OCI-LY1 (cell line): ENCODE results near the gene CBFA2T2.
"Not testable (repeated sequence)": the region's sequence is repeated elsewhere in the genome, so short reads cannot be mapped to it uniquely, and the experiment has no call there.

Source experiments
- H2AFZ ChIP-seq: fragments of 200-600 bp; sonication (generic), shearing (Covaris generic); 2 replicates; pipeline ENCODE4 v1.6.0; 2014; ENCODE audit warnings: antibody characterized with exemption, mild to moderate bottlenecking, low read length
- H3F3A ChIP-seq: fragments of 200-600 bp; sonication (generic), shearing (Covaris generic); 2 replicates; pipeline ENCODE4 v1.6.0; 2014; ENCODE audit warnings: mild to moderate bottlenecking, antibody characterized with exemption, low read length, moderate library complexity; ENCODE audit not compliant: insufficient read depth
- H3K27ac ChIP-seq: fragments of 200-600 bp; sonication (generic); 2 replicates; pipeline ENCODE4 v1.5.1; 2014; ENCODE audit warnings: low read length, mixed run types, mild to moderate bottlenecking, low read depth; ENCODE audit not compliant: poor library complexity, severe bottlenecking
- H3K27me3 ChIP-seq: fragments of 200-600 bp; sonication (generic); 2 replicates; pipeline ENCODE4 v1.6.0; 2014; ENCODE audit warnings: antibody characterized with exemption, mild to moderate bottlenecking, low read length, moderate library complexity; ENCODE audit not compliant: insufficient read depth
- H3K36me3 ChIP-seq: fragments of 200-600 bp; sonication (generic); 2 replicates; pipeline ENCODE4 v1.6.1; 2014; ENCODE audit warnings: mild to moderate bottlenecking, antibody characterized with exemption, low read length, moderate library complexity, mixed read lengths; ENCODE audit not compliant: insufficient read depth
- H3K4me1 ChIP-seq: fragments of 200-600 bp; sonication (generic); 2 replicates; pipeline ENCODE4 v1.5.1; 2014; ENCODE audit warnings: mild to moderate bottlenecking, low read length, moderate library complexity; ENCODE audit not compliant: insufficient read depth, severe bottlenecking
- H3K4me2 ChIP-seq: fragments of 200-600 bp; sonication (generic), shearing (Covaris generic); 2 replicates; pipeline ENCODE4 v1.6.1; 2014; ENCODE audit warnings: low read length
- H3K4me3 ChIP-seq: fragments of 200-600 bp; sonication (generic); 2 replicates; pipeline ENCODE4 v1.5.1; 2014; ENCODE audit warnings: low read length, low read depth, mild to moderate bottlenecking, mixed read lengths; ENCODE audit not compliant: poor library complexity, severe bottlenecking
- H3K79me2 ChIP-seq: fragments of 200-600 bp; shearing (Covaris generic); 2 replicates; pipeline ENCODE4 v1.6.1; 2016; ENCODE audit warnings: mixed run types, low read length, mixed read lengths; ENCODE audit not compliant: insufficient read depth
- H3K9ac ChIP-seq: fragments of 200-600 bp; sonication (generic), shearing (Covaris generic); 2 replicates; pipeline ENCODE4 v1.6.1; 2014; ENCODE audit warnings: mild to moderate bottlenecking, low read length, mixed read lengths
- H3K9me2 ChIP-seq: fragments of 200-600 bp; sonication (generic), shearing (Covaris generic); 2 replicates; pipeline ENCODE4 v1.6.1; 2014; ENCODE audit warnings: low read depth, mild to moderate bottlenecking, low read length, mixed read lengths
- H3K9me3 ChIP-seq: fragments of 200-600 bp; shearing (Covaris generic); 2 replicates; pipeline ENCODE4 v1.6.1; 2014; ENCODE audit warnings: low read length, mixed read lengths
- H4K20me1 ChIP-seq: fragments of 200-600 bp; sonication (generic), shearing (Covaris generic); 2 replicates; pipeline ENCODE4 v1.6.0; 2016; ENCODE audit warnings: mild to moderate bottlenecking, low read length; ENCODE audit not compliant: insufficient read depth
- CTCF ChIP-seq: fragments of 200-600 bp; sonication (generic), shearing (Covaris generic); IDR thresholded peaks from 2 replicates; pipeline ENCODE4 v1.5.1; 2017; ENCODE audit warnings: mild to moderate bottlenecking, antibody characterized with exemption, low read length, moderate library complexity, mixed read lengths
- EZH2 ChIP-seq: fragments of 200-600 bp; sonication (generic), shearing (Covaris generic); IDR thresholded peaks from 2 replicates; pipeline ENCODE4 v1.8.0; 2017; ENCODE audit warnings: borderline replicate concordance, mixed run types, mild to moderate bottlenecking, antibody characterized with exemption, low read length, moderate library complexity, mixed read lengths

The CBFA2T2 gene

GRCh38 chr20:33584976-33585375 lies 95.1 kb downstream of the CBFA2T2 start:
- H3K9me2 ChIP-seq = no peaks in the 10 kb centered on the region
- no peaks in the 10 kb centered on the region for H3F3A ChIP-seq
- peaks cover 9% of the 10 kb centered on the region for H3K4me1 ChIP-seq
- H3K4me2 ChIP-seq = no peak overlapping the region
- H2AFZ ChIP-seq = no peak overlapping the region
- no peak overlapping the region for H3K9ac ChIP-seq
- H3K79me2 ChIP-seq = no peaks in the 10 kb centered on the region
- H3K27ac ChIP-seq = no peak overlapping the region
- H3K9me3 ChIP-seq = no peaks in the 10 kb centered on the region
- no peaks in the 10 kb centered on the region for H4K20me1 ChIP-seq
- H3K36me3 ChIP-seq = no peaks in the 10 kb centered on the region
- TF ChIP-seq EZH2 (no peak), CTCF (no peak)
- no peak overlapping the region for H3K4me3 ChIP-seq
- H3K27me3 ChIP-seq = no peaks in the 10 kb centered on the region

GRCh38 chr20:33585413-33585812 lies 95.5 kb downstream of the CBFA2T2 start:
- Histone ChIP-seq H2AFZ (no peak overlapping the region), H3K27ac (no peak overlapping the region), H3K4me2 (no peak overlapping the region), H3K4me3 (no peak overlapping the region), H3K9me3 (no peaks in the 10 kb centered on the region), H3K9me2 (no peaks in the 10 kb centered on the region), H3K27me3 (no peaks in the 10 kb centered on the region), H3F3A (no peaks in the 10 kb centered on the region), H4K20me1 (no peaks in the 10 kb centered on the region), H3K36me3 (no peaks in the 10 kb centered on the region), H3K79me2 (no peaks in the 10 kb centered on the region), H3K4me1 (peaks cover 9% of the 10 kb centered on the region), H3K9ac (no peak overlapping the region)
- TF ChIP-seq CTCF (no peak), EZH2 (no peak)

GRCh38 chr20:33589059-33589458 lies 99.2 kb downstream of the CBFA2T2 start:
- no peaks in the 10 kb centered on the region for H3K27me3 ChIP-seq

GRCh38 chr20:33591901-33592300 lies 102.0 kb downstream of the CBFA2T2 start:
- not testable (repeated sequence) for H3K4me2 ChIP-seq, H3K9ac ChIP-seq, H3K4me3 ChIP-seq, H3K79me2 ChIP-seq, H3K9me2 ChIP-seq, H3K27ac ChIP-seq, H3K27me3 ChIP-seq, H2AFZ ChIP-seq, H3F3A ChIP-seq, H3K36me3 ChIP-seq, H3K9me3 ChIP-seq, H4K20me1 ChIP-seq
- H3K4me1 ChIP-seq = peaks cover 26% of the 10 kb centered on the region

More at GRCh38 chr20:33589059-33589458, 99.2 kb downstream of the CBFA2T2 start:
- Histone ChIP-seq H2AFZ (no peak overlapping the region), H3K27ac (no peak overlapping the region), H3K9me3 (no peaks in the 10 kb centered on the region), H3K9me2 (no peaks in the 10 kb centered on the region), H3K4me1 (peaks cover 26% of the 10 kb centered on the region), H3K79me2 (no peaks in the 10 kb centered on the region), H3K9ac (no peak overlapping the region), H3K36me3 (no peaks in the 10 kb centered on the region), H3K4me2 (no peak overlapping the region), H3K4me3 (no peak overlapping the region), H4K20me1 (no peaks in the 10 kb centered on the region), H3F3A (no peaks in the 10 kb centered on the region)
- TF ChIP-seq CTCF (no peak), EZH2 (no peak)
